ENCODE measurements around the gene SLC19A1. TPM values are rescaled to one million over a fixed set of nuclear protein-coding genes. Genes with fewer than 3 reads are reported as not detected.

SLC19A1 gene
- total and polyA plus RNA-seq, 4 donors: 8.4 to 28.0 (median 13.0) TPM

GRCh38 chr21:45499970-45500577 lies 42.2 kb downstream of the SLC19A1 start:
- Histone ChIP-seq H3K36me3 (ENCODE audit: control insufficient read depth in 4 of 4, insufficient read depth in 3 of 4, low read depth in 1 of 4, low read length in 3 of 4) (peaks cover 15 to 48% (median 32%) of the 10 kb centered on the region in 4 donors), H3K9ac (ENCODE audit: low read depth in 1 of 2, low read length in 2 of 2) (no peak overlapping the region), H3K4me1 (ENCODE audit: control insufficient read depth in 4 of 4, insufficient read depth in 4 of 4, low read length in 3 of 4) (peaks cover 0 to 9% (median 3%) of the 10 kb centered on the region in 4 donors), H3K27me3 (ENCODE audit: control insufficient read depth in 4 of 4, insufficient read depth in 4 of 4, low read length in 3 of 4) (no peaks in the 10 kb centered on the region), H3K4me3 (ENCODE audit: low read depth in 1 of 3, low read length in 3 of 3) (no peak overlapping the region), H3K27ac (ENCODE audit: low read depth in 1 of 2, low read length in 2 of 2) (no peak overlapping the region), H3K9me3 (ENCODE audit: control insufficient read depth in 4 of 4, low read length in 3 of 4) (no peaks in the 10 kb centered on the region)
- TF ChIP-seq ZBTB33 (IDR thresholded peaks at IDR 0.05): no peak
- TF ChIP-seq GABPA (IDR thresholded peaks at IDR 0.05 in 1 of 2, conservative IDR thresholded peaks at IDR 0.05 in 1 of 2): no peak
- no peak for TF ChIP-seq HNF4G (IDR thresholded peaks at IDR 0.05)
- TF ChIP-seq FOXA1 (IDR thresholded peaks at IDR 0.05): no peak
- no peak for TF ChIP-seq REST (IDR thresholded peaks at IDR 0.05)
- TF ChIP-seq RAD21 (IDR thresholded peaks at IDR 0.05): no peak
- no peak for TF ChIP-seq HNF4A (conservative IDR thresholded peaks at IDR 0.05)
- no peak for TF ChIP-seq NR2F2 (IDR thresholded peaks at IDR 0.05)
- no peak for TF ChIP-seq MAX (IDR thresholded peaks at IDR 0.05)
- no peak for TF ChIP-seq ATF3 (IDR thresholded peaks at IDR 0.05)
- TF ChIP-seq SP1 (IDR thresholded peaks at IDR 0.05): no peak
- no peak for TF ChIP-seq YY1 (IDR thresholded peaks at IDR 0.05)
- no peak for TF ChIP-seq CTCF (IDR thresholded peaks at IDR 0.05; ENCODE audit: low read depth, low read length, missing input control)
- no peak for TF ChIP-seq JUND (IDR thresholded peaks at IDR 0.05)
- TF ChIP-seq EGR1 (IDR thresholded peaks at IDR 0.05; ENCODE audit: low read depth in 2 of 2): no peak
- TF ChIP-seq RXRA (IDR thresholded peaks at IDR 0.05): no peak
- no peak for TF ChIP-seq FOXA2 (IDR thresholded peaks at IDR 0.05)
- no peak for TF ChIP-seq TAF1 (conservative IDR thresholded peaks at IDR 0.05)
- DNase-seq (ENCODE audit: low spot score): no peak
- 86% methylated on average over 6 of the region's 6 CpGs for WGBS
